GM18498 (cell line): ENCODE results near the gene ARHGEF11.
"Not testable (repeated sequence)": the region's sequence is repeated elsewhere in the genome, so short reads cannot be mapped to it uniquely, and the experiment has no call there.

ENCODE experiments used
- ATAC-seq: cut with Tn5 transposase; IDR thresholded peaks from one replicate; pipeline ENCODE4 v1.9.1; 2021; ENCODE audit warnings: mild to moderate bottlenecking, moderate library complexity; ENCODE audit not compliant: unreplicated experiment

ARHGEF11 gene

DNA sequence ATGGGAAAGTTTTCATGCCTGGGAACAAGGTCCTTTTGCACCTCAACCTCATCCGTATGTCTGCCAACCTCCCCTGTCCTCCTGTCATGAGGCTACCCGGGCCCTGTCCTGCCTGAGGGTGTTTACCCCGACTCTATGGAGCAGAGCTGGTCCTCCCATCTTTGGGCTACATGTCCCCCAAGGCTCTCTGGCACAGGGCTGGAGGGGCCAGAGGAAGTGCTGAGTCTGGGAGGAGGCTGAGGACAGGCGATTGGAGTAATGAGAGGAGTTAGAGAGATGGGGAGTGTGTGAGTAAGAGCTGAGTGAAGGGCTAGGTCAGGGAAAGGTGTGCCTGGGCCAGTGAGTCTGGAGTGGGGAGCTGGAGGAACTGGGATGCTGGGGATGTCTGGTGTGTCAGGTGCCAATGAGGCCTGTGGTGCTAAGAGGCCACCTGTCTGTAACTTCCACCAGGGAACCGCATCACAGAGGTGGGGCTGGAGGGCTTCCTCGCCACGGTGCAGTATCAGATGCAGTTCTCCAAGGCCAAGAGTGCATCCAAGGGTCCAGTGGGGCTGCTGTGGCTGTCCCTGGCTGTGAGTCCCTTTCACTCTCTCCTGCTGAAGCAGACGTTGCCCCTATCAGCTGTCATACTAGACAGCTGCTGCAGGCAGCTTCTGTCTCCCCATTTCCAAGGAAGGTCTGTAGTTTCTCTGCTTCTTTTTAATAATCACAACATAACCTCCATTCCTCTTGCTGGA, 113.4 kb downstream of the ARHGEF11 start:
- no peak for ATAC-seq

DNA sequence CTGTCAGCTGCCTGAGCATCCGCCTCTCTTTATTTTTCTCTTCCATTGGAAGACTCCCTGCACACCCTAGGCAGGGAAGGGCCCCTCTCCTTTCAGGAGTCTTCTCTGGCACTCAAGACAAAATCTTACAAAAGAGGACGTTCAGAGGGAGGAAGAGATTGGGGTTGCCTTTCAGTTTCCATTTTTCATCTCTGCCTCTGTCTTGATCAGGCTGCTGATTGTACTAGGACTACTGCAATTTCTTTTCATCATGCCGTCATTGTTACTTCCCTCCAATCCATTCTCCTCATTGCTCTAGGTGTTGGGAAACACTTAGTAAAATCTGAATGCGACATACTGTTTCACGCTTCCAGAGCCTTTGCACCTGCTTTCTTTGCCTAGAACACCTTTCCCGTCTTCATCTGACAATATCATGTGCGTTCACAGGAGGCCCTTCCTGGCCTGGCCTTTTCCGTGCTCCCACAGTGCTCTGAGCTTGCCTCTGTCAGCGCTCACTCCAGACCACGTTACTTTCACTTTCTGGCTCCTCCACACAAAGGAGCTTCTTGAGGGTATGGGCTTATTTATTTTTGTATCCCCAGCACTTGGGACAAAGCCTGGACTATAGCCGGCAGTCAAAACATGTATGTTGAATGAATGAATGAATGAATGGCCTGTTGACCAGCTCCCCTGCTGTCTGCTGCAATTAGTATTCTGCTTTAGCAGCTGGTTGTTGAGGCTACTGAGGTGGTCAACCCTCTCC, 114.2 kb downstream of the ARHGEF11 start:
- ATAC-seq, result no peak

DNA sequence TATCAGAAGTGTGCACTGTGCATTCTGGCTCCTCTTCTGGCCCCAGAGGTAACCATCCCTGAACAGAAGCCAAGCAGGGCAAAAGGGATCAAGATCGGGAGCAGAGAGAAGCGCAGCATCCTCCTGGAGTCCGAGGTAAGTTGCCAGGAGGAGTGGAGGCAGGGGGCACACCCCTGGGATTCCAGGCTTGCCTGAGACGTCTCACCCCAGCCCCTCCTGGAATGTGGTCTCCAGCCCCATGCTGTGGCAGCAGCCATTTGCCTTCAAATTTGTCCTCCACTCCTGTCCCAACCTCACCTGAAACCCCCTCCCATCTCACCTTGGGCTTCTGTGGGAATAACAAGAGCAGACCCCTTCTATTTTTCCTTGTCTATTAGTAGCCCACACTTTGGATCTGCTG, 115.1 kb downstream of the ARHGEF11 start:
- no peak for ATAC-seq

DNA sequence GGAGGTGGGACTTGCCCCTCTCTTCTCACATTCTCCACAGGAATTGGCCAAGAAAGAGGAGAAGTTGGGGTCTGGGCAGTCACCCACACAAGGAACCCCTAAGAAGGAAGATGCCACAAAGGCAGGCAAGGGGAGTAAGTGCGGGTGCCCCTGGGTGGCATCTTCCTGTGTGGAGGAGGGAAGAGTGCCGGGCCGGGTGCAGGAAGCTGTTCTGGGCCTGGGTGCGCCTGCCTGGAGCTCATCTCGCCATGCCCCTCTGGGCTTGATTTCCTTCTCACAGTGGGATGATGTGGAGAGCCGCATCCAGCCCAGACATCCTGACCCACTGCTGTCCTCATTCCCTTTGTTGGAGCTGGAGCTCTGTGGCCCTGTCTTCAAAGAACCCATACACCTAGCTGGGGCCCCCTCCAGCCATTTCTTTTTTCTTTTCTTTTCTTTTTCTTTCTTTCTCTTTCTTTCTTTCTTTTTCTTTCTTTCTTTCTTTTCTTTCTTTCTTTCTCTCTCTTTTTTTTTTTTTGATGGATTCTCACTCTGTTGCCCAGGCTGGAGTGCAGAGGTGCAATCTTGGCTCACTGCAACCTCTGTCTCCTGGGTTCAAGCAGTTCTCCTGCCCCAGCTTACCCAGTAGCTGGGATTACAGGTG, 115.8 kb downstream of the ARHGEF11 start:
- ATAC-seq, result no peak

DNA sequence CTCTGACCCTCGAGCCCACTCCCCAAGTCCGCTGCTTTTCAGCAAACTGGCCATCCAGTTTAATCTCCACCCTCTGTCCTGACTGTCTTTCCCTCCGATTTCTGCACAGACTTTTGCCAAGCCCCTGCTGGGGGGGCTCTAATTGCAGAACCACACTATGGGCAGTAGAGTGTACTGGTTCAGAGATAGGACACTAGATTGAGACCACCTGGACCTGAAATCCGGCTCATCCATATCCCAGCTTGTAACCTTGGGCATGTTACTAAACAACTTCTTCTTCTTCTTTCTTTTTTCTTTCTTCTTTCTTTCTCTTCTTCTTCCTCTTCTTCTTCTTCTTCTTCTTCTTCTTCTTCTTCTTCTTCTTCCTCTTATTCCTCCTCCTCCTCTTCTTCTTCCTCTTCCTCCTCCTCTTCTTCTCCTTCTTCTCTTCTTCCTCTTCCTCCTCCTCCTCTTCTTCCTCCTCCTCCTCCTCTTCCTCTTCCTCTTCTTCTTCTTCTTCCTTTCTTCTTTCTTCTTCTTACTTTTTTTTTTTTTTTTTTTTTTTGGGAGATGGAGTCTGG, 117.4 kb downstream of the ARHGEF11 start:
- ATAC-seq, result no peak

DNA sequence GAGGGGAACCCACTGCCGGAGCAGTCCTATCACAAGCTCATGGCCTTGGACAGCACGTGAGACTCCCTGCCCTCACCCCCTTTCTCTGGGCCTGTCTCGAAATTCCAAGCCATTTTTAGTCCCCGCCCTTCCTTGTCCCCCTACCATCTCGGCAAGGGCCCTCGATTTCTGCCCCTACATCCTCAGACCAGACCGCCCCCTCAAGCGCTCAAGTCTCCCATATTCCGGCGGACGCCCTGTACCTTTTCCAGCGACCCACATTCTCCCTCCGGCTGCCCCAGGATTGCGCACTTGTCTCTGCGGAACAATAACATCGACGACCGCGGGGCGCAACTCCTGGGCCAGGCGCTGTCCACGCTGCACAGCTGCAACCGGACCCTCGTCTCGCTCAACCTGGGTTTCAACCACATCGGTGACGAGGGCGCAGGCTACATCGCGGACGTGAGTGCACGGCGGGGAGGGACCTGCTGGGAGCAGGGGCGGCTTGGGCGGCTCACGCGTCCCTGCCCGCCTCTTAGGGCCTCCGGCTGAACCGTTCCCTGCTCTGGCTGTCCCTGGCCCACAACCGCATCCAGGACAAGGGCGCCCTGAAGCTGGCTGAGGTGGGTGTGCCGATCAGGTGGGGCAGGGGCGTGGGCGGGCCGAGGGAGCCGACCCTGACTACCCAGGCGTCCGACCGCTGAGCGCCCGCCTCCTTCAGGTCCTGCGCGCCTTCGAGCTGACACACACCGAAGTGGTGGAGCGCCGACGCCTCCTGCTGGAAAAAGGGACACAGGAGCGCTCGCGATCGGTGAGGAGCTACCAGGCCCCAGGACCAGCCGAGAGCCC, 118.1 kb downstream of the ARHGEF11 start:
- no peak for ATAC-seq

DNA sequence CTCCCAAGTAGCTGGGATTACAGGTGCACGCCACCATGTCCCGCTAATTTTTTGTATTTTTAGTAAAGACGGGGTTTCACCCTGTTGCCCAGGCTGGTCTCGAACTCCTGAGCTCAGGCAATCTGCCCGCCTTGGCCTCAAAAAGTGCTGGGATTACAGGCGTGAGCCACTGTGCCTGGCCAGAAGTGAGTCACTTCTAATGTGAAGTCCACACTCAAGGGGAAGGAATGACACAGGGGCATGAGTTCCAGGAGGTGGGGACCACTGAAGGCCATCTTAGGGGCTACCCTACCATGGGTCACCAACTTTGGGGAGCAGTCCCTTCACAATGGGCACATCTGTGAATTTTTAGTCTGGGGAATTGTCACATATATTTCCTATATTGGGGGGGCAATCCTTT, 118.8 kb downstream of the ARHGEF11 start:
- not testable (repeated sequence) for ATAC-seq

DNA sequence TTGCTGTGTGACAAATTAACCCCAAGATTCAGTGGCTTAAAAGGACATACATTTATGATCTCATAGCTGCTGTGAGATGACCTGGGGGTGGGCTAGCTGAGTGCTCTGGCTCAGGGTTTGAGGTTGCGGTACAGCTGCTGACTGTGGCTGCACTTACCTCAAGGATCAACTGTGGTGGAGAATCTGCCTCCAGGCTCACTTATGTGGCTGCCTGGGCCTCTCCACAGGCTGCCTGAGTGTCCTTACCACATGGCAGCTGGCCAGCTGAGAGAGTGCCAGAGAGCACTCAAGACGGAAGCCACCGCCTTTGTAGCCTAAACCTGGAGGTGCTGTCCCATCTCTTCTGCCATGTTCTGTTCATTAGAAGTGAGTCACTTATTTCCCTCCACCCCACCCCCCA, 119.4 kb downstream of the ARHGEF11 start:
- ATAC-seq, result no peak

DNA sequence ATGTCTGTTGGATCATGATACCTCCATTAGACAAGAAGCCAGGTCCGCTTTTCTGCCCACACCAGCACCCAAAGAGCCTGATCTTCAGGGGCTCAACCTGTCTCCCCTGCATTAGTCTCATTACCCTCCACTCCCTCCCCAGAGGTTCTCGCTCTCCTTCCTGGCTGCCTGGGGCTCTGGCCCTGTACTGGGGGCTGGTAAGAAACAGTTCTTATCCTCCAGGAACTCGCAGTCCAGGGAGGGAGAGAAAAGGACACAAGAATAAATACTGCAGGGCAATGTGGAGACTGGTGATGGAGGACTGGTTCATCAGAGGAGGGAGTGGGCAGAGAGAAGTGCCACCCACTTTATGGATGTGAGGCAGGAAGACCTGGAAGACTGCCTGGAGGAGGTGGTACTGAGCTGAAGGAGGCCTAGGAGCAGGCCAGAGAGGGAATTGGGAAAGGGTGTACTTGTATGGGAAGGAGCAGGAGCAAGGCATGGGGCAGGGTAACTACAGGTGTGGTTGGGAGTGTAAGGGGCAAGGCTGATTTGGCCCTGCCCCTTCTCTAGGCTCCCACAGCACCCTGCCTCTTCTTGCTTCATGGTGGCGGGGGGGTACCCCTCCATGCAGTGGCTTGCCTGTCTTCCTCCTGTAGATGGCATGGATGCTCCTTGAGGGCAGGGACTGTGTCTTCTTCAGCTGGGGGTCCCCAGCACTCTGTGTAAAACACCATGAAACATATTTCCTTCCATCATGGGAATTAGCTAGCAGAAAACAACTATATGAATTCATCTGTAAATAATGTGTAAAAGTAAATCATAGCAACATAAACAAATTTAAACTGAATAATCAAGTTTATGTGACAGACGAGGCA, 120.2 kb downstream of the ARHGEF11 start:
- no peak for ATAC-seq

DNA sequence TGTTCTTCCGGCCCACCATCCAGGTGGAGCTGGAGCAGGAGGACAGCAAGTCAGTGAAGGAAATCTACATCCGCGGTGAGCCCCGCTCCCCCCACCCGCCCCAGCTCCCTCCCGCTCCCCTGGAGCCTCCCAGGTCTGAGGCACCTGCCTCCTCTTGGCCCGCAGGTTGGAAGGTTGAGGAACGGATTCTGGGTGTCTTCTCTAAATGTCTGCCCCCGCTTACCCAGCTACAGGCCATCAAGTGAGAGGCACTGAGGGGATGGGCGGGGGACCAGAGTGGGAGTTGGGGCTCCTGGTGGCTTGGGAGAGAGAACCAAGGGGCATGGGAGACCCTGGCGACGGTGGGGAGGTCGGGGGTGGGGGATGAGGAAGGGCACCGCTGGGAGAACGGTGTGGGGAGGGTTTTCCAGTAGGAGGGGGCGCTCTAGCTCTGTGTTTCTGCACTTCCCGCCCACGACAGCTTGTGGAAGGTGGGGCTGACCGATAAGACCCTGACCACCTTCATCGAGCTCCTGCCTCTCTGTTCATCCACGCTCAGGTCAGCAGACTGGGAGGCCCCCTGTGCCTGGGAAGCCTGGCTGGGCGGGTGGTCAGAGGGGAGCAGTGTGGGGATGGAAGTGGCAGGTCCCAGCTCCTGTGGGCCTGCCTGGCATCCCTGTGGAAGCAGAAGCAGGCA, 120.9 kb downstream of the ARHGEF11 start:
- ATAC-seq, result no peak

DNA sequence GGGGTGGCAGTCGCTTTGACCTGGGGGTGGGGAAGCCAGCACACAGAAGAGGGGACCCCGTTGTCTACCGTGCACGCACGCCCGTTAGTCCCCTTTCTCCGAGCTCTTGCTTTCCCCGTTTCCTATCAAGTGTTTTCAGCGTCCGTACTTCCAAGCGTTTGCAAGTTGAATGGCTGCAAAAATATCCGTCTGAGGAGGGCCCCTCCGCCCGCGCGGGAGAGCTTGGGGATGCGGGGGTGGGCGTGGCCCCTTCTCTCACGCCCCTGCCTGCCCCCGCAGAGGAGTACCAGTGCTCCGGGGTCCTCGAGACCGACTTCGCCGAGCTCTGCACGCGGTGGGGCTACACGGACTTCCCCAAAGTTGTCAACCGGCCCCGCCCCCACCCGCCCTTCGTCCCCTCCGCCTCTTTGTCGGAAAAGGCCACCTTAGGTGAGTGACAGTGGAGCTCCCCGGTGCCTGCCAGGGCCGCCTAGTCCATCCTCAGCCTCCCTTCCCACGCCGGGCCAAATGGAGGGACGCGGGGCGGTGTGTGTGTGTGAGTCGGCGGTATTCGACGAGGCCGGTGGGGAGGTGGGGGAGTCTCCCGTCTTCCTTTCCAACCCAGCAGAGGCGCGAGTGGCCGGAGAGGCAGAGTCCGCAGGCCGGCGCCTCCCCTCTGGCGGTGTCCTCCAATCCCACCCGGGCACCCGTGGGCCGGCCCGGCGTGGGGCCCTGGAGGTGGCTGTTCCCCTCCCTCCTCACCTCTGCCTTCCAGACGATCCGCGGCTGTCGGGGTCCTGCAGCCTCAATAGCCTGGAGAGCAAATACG, 121.7 kb downstream of the ARHGEF11 start:
- ATAC-seq, result no peak

DNA sequence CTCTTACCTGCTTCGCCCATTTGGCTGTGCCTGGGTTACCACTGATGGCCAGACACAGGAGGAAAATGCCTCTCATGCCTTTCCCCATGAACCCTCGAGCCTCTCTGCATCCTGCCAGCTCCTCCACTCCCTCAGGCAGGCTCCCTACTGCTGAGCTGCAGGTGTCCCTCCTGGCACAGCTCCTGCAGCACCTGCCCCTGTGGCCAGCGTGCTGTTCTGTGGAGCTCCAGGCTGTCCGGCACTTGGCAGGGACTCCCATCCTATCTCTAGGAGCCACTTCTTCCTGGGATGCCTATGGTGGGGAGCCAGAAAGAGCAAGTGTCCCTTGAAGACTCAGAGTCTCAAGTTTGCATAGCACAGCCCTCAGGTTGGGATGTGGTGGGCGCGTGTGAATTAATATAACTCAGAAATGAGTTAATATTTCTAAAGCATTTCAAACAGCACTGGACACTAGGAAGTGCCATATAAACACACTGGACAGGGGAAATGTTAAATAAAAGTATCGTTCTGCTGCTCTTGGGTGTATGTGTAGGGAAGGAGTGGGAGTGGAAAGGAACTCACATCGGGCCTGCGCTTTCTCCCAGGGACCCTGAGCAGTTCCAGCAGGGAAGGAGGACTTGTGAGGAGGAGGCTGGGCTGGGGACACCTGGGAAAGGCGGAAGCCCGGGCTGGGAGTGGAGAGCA, 122.4 kb downstream of the ARHGEF11 start:
- ATAC-seq, result no peak

DNA sequence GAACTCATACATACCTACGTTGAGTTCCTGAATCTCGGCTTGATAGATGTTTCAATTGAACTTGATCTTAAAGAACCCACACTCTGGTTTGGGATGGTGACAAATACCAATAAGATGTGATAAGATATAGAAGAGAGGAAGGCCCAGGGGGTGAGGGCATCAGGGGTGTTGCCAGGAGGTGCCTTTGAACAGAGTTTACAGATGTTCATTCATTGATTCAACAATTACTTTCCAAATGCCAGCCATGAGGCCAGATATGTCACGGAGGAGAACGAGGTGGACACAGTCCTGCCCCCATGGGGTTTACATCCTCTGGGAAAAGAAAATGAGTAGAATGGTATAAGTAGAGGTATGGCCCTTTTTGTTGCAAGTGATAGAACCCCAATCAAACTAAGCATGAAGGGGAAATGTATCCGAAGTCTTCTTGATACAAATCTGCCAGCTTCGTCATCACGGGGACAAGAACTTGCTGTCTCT, 124.5 kb downstream of the ARHGEF11 start:
- no peak for ATAC-seq

DNA sequence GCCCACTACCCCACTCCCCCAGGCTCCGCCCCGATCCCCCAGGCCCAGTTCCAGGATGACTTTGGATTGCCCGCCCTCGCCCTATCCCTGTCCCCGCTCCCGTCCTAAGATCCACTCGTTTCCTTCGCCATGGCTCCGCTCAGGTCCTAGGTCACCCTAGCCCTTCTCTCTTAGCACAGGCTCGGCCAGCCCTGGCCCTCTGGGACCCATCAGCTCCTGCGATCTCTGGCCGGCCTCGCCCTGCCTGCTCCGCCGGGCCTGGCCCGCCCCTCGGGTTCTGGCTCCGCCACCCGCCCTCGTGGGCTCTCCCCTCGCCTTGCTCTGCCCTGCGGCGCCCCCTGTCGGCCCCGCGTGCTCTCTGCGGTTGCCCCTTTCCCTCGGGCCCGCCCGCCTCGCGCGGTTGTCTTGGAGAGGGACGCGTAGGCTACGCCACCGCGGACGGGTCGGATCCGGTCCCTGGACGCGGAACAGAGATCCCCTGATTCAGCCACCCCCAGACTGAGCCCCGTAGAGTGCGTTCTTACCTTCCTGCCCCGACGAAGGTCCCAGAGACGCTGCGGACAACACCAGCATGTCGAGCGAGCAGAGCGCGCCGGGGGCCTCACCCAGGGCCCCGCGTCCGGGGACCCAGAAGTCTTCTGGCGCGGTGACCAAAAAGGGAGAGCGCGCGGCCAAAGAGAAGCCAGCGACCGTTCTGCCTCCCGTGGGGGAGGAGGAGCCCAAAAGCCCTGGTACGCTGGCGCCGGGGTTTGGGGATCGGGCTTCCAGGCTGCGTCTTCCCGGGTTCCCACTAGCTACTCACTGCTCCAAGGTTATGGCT, 125.1 kb downstream of the ARHGEF11 start, which contains the start of gene LRRC71:
LRRC71 (plus strand) TSS at position 400 of the 820 bp plus-strand sequence; CDS start at position 572, 172 bp downstream.
- no peak for ATAC-seq

DNA sequence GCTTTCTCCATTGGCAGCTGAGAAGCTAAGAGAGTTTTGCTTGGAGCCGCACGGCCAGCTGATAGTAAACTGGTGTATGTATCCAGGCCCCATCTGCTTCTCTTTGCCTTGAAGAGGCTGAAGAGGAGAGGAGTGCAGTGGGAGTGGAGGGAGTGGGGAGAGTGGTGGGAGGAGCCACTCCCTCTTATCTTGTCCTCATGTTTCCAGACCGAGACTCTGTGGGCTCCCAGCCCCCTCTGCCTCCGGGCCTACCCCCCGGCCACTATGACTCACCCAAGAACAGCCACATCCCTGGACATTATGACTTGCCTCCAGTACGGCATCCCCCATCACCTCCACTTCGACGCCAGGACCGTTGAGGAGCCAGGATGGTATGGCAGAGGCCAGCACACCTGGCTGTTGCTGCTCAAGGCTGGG, 131.1 kb downstream of the ARHGEF11 start:
- ATAC-seq, result no peak

DNA sequence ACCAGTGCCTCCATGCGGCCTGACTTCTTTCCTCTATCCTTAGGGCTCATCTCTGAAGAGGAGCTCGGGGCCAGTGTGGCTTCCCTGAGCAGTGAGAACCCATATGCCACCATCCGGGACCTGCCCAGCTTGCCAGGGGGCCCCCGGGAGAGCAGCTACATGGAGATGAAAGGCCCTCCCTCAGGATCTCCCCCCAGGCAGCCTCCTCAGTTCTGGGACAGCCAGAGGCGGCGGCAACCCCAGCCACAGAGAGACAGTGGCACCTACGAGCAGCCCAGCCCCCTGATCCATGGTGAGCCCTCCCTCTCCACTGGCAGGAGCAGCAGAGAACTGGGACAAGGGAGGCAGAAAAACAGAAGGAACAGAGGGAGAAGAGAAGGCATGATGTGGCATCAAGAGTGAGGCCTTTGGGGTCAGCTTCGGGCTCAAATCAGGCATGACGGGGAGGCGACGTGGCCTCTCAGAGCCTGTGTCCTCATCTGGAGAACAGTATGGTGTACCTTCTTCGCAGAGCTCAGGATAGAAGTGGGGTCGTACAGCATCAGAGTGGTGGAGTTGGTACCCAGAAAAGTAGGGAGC, 131.6 kb downstream of the ARHGEF11 start:
- ATAC-seq, result no peak
